HFFc6 (cell line): ENCODE measurements around the gene GPR157. TPM values are rescaled to one million over a fixed set of nuclear protein-coding genes. Genes with fewer than 3 reads are reported as not detected.
"Not testable (repeated sequence)": the region's sequence is repeated elsewhere in the genome, so short reads cannot be mapped to it uniquely, and the experiment has no call there.

Source experiments
- DNase-seq: peaks from one replicate; pipeline ENCODE4 v3.0.0-alpha.2; 2018
- H3K27ac Mint-ChIP-seq: 2 replicates; pipeline ENCODE4 v1.8.0; 2020; ENCODE audit warnings: mild to moderate bottlenecking, mixed read lengths
- H3K27me3 Mint-ChIP-seq: 2 replicates; pipeline ENCODE4 v1.8.0; 2021; ENCODE audit warnings: mild to moderate bottlenecking, moderate library complexity, mixed read lengths; ENCODE audit not compliant: insufficient read depth
- H3K36me3 Mint-ChIP-seq: 2 replicates; pipeline ENCODE4 v1.8.0; 2021; ENCODE audit warnings: low read depth, mixed read lengths
- H3K4me1 Mint-ChIP-seq: 2 replicates; pipeline ENCODE4 v1.8.0; 2020; ENCODE audit warnings: low read depth, mixed read lengths
- H3K4me3 Mint-ChIP-seq: 2 replicates; pipeline ENCODE4 v1.8.0; 2020; ENCODE audit warnings: mild to moderate bottlenecking, moderate library complexity, mixed read lengths
- H3K9me3 Mint-ChIP-seq: 2 replicates; pipeline ENCODE4 v1.8.0; 2020; ENCODE audit warnings: mild to moderate bottlenecking, mixed read lengths
- CTCF ChIP-seq: fragments of 200-600 bp; sonication (generic); IDR thresholded peaks from 2 replicates; pipeline ENCODE4 v1.5.0; 2021; ENCODE audit warnings: antibody characterized with exemption, mild to moderate bottlenecking
- total RNA-seq, 6 experiments: library from RNA; stranded (reverse); fragmentation: NEBNext Ultra II Directional; extraction: Animal tissue kit (Norgen Biotek cat#: 25700); gene quantifications; 2 replicates in 1 of 6; 3 replicates in 5 of 6; pipeline ENCODE4 v1.2.3, GENCODE V29; 2021

Gene GPR157
- total RNA-seq, 6 experiments from 2014 or later = 8.2 to 11.1 (median 9.7) TPM

- no peaks in the 10 kb centered on the region for H3K9me3 Mint-ChIP-seq
- peaks cover 11% of the 10 kb centered on the region; the same call in 1 of the 2 replicates for H3K27me3 Mint-ChIP-seq
- DNase-seq = no peak
- H3K36me3 Mint-ChIP-seq = peaks cover 5% of the 10 kb centered on the region; the same call in 1 of the 2 replicates
- peak overlapping the region; percentile 17; the same call in 1 of the 2 replicates for H3K27ac Mint-ChIP-seq
- H3K4me3 Mint-ChIP-seq = no peak overlapping the region
- TF ChIP-seq CTCF = no peak
- H3K4me1 Mint-ChIP-seq = peaks cover 45% of the 10 kb centered on the region
Observed at GRCh38 chr1:9161342-9161741, 32.4 kb upstream of the GPR157 start.

- no peak for DNase-seq
- TF ChIP-seq CTCF = no peak
- H3K36me3 Mint-ChIP-seq = peaks cover 5% of the 10 kb centered on the region; the same call in 1 of the 2 replicates
- H3K27me3 Mint-ChIP-seq = peaks cover 11% of the 10 kb centered on the region; the same call in 1 of the 2 replicates
- no peak overlapping the region for H3K4me3 Mint-ChIP-seq
- H3K4me1 Mint-ChIP-seq = peaks cover 40% of the 10 kb centered on the region
- H3K27ac Mint-ChIP-seq = no peak overlapping the region
- no peaks in the 10 kb centered on the region for H3K9me3 Mint-ChIP-seq
Observed at GRCh38 chr1:9160079-9160717, 31.3 kb upstream of the GPR157 start.

- Mint-ChIP-seq H3K27me3 (peaks cover 12% of the 10 kb centered on the region; the same call in 1 of the 2 replicates), H3K27ac (no peak overlapping the region), H3K36me3 (peaks cover 12% of the 10 kb centered on the region; the same call in 1 of the 2 replicates), H3K4me3 (no peak overlapping the region), H3K9me3 (no peaks in the 10 kb centered on the region), H3K4me1 (peaks cover 19% of the 10 kb centered on the region)
- no peak for TF ChIP-seq CTCF
- no peak for DNase-seq
Observed at GRCh38 chr1:9155879-9156278, 27.0 kb upstream of the GPR157 start.

- not testable (repeated sequence) for H3K9me3 Mint-ChIP-seq, H3K27ac Mint-ChIP-seq, DNase-seq, H3K4me3 Mint-ChIP-seq
- peaks cover 12% of the 10 kb centered on the region; the same call in 1 of the 2 replicates for H3K36me3 Mint-ChIP-seq
- H3K4me1 Mint-ChIP-seq = peaks cover 24% of the 10 kb centered on the region
- peaks cover 12% of the 10 kb centered on the region; the same call in 1 of the 2 replicates for H3K27me3 Mint-ChIP-seq
Observed at GRCh38 chr1:9155405-9155804, 26.5 kb upstream of the GPR157 start.

- DNase-seq = no peak
- Mint-ChIP-seq H3K4me3 (no peak overlapping the region), H3K27ac (peak overlapping the region; percentile 51; the same call in 1 of the 2 replicates), H3K9me3 (no peaks in the 10 kb centered on the region), H3K27me3 (peaks cover 11% of the 10 kb centered on the region; the same call in 1 of the 2 replicates), H3K4me1 (peaks cover 37% of the 10 kb centered on the region), H3K36me3 (peaks cover 21% of the 10 kb centered on the region; the same call in 1 of the 2 replicates)
- no peak for TF ChIP-seq CTCF
Observed at GRCh38 chr1:9153152-9153551, 24.2 kb upstream of the GPR157 start.

- Mint-ChIP-seq H3K36me3 (peaks cover 21% of the 10 kb centered on the region; the same call in 1 of the 2 replicates), H3K4me1 (peaks cover 37% of the 10 kb centered on the region), H3K27me3 (peaks cover 11% of the 10 kb centered on the region; the same call in 1 of the 2 replicates), H3K27ac (peak overlapping the region; percentile 51), H3K4me3 (no peak overlapping the region), H3K9me3 (no peaks in the 10 kb centered on the region)
- TF ChIP-seq CTCF = no peak
- DNase-seq = no peak
Observed at GRCh38 chr1:9152535-9152934, 23.6 kb upstream of the GPR157 start.
